GM19452 (cell line): Measurements from ENCODE around the gene DMRT3.
A peak's percentile ranks its signal among the peaks of the same experiment; 100 is the strongest.

Experiments used
- ATAC-seq: cut with Tn5 transposase; IDR thresholded peaks from one replicate; pipeline ENCODE4 v1.9.1; 2021; ENCODE audit not compliant: unreplicated experiment

DMRT3 gene

GRCh38 chr9:976258-976942 is at the start of gene DMRT3:
Gene DMRT3 (plus strand): TSS chr9:976655. CDS start chr9:977002, 347 bp downstream.
- ATAC-seq, result no peak

GRCh38 chr9:926976-927375 is 49.5 kb upstream of the DMRT3 start:
- no peak for ATAC-seq

GRCh38 chr9:928363-929042 is 48.0 kb upstream of the DMRT3 start:
- ATAC-seq, result peak; percentile 70

- no peak for ATAC-seq
These were observed 46.7 kb upstream of the DMRT3 start for GRCh38 chr9:929719-930118.

- no peak for ATAC-seq
These were observed 43.1 kb upstream of the DMRT3 start for GRCh38 chr9:933356-933755.

GRCh38 chr9:935348-935965 is 41.0 kb upstream of the DMRT3 start:
- ATAC-seq, result no peak

GRCh38 chr9:942805-943580 is 33.5 kb upstream of the DMRT3 start:
- no peak for ATAC-seq

- no peak for ATAC-seq
These were observed 28.5 kb upstream of the DMRT3 start for GRCh38 chr9:947985-948384.

- ATAC-seq, result no peak
These were observed 28.0 kb upstream of the DMRT3 start for GRCh38 chr9:948497-948896.

- ATAC-seq, result no peak
These were observed 26.3 kb upstream of the DMRT3 start for GRCh38 chr9:950139-950538.

GRCh38 chr9:952546-952945 is 23.9 kb upstream of the DMRT3 start:
- ATAC-seq, result no peak

- ATAC-seq, result no peak
These were observed 17.4 kb upstream of the DMRT3 start for GRCh38 chr9:959105-959504.

GRCh38 chr9:959914-960313 is 16.5 kb upstream of the DMRT3 start:
- no peak for ATAC-seq

- no peak for ATAC-seq
These were observed 14.4 kb upstream of the DMRT3 start for GRCh38 chr9:962023-962422.

GRCh38 chr9:965497-965896 is 11.0 kb upstream of the DMRT3 start:
- ATAC-seq, result no peak

GRCh38 chr9:966870-967269 is 9.6 kb upstream of the DMRT3 start:
- no peak for ATAC-seq

- no peak for ATAC-seq
These were observed 9.0 kb upstream of the DMRT3 start for GRCh38 chr9:967436-967835.

- no peak for ATAC-seq
These were observed 8.4 kb upstream of the DMRT3 start for GRCh38 chr9:967903-968641.

GRCh38 chr9:969310-970150 is 6.9 kb upstream of the DMRT3 start:
- no peak for ATAC-seq
